ENCODE measurements around the gene LRCH1. TPM values are rescaled to one million over a fixed set of nuclear protein-coding genes. Genes with fewer than 3 reads are reported as not detected.

Gene LRCH1
- total and polyA plus RNA-seq, 10 of the 15 experiments (the other 5 are each of a cell fraction or from before 2014, with no cell fraction given): 5.3 to 48.9 (median 14.4) TPM

DNA sequence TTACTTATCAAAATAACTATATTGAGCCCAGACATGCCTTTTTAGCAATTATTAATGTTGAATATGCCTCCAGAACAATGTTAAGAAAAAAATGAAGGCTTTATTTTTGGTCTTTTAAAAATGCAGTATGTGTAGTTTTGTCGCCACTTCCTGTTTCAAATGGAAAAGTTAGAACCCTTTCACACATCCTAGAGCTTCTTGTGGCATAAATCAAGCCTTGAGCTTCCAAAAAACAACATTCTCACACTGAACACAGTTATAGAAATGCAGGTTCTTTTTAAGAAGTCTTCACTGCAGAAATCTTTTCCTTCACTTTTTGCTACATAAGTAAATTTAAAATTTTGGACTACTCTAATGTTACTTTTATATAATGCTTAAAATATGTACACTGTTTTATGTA, 135.3 kb downstream of the LRCH1 start (continued):
- TF ChIP-seq, protein P1, sequence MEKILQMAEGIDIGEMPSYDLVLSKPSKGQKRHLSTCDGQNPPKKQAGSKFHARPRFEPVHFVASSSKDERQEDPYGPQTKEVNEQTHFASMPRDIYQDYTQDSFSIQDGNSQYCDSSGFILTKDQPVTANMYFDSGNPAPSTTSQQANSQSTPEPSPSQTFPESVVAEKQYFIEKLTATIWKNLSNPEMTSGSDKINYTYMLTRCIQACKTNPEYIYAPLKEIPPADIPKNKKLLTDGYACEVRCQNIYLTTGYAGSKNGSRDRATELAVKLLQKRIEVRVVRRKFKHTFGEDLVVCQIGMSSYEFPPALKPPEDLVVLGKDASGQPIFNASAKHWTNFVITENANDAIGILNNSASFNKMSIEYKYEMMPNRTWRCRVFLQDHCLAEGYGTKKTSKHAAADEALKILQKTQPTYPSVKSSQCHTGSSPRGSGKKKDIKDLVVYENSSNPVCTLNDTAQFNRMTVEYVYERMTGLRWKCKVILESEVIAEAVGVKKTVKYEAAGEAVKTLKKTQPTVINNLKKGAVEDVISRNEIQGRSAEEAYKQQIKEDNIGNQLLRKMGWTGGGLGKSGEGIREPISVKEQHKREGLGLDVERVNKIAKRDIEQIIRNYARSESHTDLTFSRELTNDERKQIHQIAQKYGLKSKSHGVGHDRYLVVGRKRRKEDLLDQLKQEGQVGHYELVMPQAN (conservative IDR thresholded peaks at IDR 0.05): no peak
- TF ChIP-seq CHD2 (IDR thresholded peaks at IDR 0.05; ENCODE audit: borderline replicate concordance, low read depth, low read length): no peak
- no peak for TF ChIP-seq GABPA (IDR thresholded peaks at IDR 0.05; ENCODE audit: low read depth)
- TF ChIP-seq, protein P2, sequence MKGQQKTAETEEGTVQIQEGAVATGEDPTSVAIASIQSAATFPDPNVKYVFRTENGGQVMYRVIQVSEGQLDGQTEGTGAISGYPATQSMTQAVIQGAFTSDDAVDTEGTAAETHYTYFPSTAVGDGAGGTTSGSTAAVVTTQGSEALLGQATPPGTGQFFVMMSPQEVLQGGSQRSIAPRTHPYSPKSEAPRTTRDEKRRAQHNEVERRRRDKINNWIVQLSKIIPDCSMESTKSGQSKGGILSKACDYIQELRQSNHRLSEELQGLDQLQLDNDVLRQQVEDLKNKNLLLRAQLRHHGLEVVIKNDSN (IDR thresholded peaks at IDR 0.05; ENCODE audit: borderline replicate concordance, extremely low read length, insufficient read depth, low read depth, low read length): no peak
- no peak for TF ChIP-seq CEBPB (IDR thresholded peaks at IDR 0.05; ENCODE audit: borderline replicate concordance in 1 of 2, low read depth in 2 of 2, low read length in 2 of 2)

DNA sequence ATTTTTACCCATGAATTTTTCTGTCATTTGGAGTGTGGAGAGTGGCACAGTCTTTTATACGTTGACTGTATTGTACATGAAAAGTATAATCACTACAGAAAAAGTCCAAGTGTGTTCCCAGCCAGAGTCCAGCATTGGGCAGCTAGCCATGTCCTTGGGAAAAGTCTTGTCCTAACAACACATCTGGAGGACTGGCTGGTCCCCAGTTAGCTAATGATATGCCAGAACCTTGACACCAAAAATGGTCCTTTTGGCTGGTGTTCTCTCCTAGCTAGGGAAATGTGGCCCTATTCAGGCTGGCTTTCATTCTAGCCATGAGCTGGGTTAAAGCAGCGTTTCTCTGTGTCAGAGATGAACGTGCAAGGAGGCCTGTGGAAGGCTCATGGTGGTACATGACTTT, 145.0 kb downstream of the LRCH1 start:
- Histone ChIP-seq H3K9ac (ENCODE audit: control insufficient read depth, insufficient read depth, low read length) (no peak overlapping the region), H3K27ac (ENCODE audit: control insufficient read depth, insufficient read depth) (no peak overlapping the region), H3K4me3 (no peak overlapping the region), H3K79me2 (ENCODE audit: control insufficient read depth, insufficient read depth, low read length) (no peaks in the 10 kb centered on the region), H3K27me3 (replicated peaks in 1 of 2; ENCODE audit: control insufficient read depth in 2 of 2, insufficient read depth in 2 of 2, low read length in 1 of 2) (no peaks in the 10 kb centered on the region), H4K20me1 (ENCODE audit: control insufficient read depth, insufficient read depth) (no peaks in the 10 kb centered on the region), H3K36me3 (ENCODE audit: control insufficient read depth in 2 of 2, insufficient read depth in 2 of 2, low read length in 1 of 2) (peaks cover 11 to 43% of the 10 kb centered on the region in 2 experiments), H2AFZ (ENCODE audit: control insufficient read depth, low read depth, low read length) (no peak overlapping the region), H3K4me2 (ENCODE audit: control insufficient read depth, insufficient read depth) (no peak overlapping the region), H3K9me3 (replicated peaks; ENCODE audit: control insufficient read depth, insufficient read depth, low read length) (no peaks in the 10 kb centered on the region), H3K4me1 (ENCODE audit: control insufficient read depth, insufficient read depth, low read length) (no peaks in the 10 kb centered on the region)
- ChIA-PET POLR2A (interaction anchor here (1.4 kb wide), 1 partner anchor 150 kb away, joined by 3 read pairs; no protein-coding TSS in a partner anchor), CTCF (interaction anchor here (0.9 to 1.8 kb wide), 6 partner anchors 8 to 146 kb away, joined by 3 to 5 read pairs (median 4); no protein-coding TSS in a partner anchor), RAD21 (ENCODE audit: unreplicated experiment) (no interaction called here), SMC1A (ENCODE audit: uncharacterized antibody, unreplicated experiment) (interaction anchor here (1.5 to 3.0 kb wide), 3 partner anchors 8 to 76 kb away, joined by 3 to 10 read pairs (median 6); no protein-coding TSS in a partner anchor)
- in situ Hi-C loops (cut with MboI): no loop called here
- DNase-seq (ENCODE audit: low read depth, low spot score): no peak
- FAIRE-seq: no peak
- intact Hi-C loops (cut with micrococcal nuclease; ENCODE audit: unreplicated experiment): no loop called here
- no peak for ATAC-seq
- BruUV-seq (replicated peaks): no TSS peak
- WGBS (ENCODE audit: insufficient coverage, insufficient replicate concordance, low lambda C conversion rate, missing lambda C conversion rate): 100% methylated on average over 3 of the region's 3 CpGs
- no peak for TF ChIP-seq DPF2 (IDR thresholded peaks at IDR 0.05)
- no peak for TF ChIP-seq YBX1 (IDR thresholded peaks at IDR 0.05)
- TF ChIP-seq, protein P3, sequence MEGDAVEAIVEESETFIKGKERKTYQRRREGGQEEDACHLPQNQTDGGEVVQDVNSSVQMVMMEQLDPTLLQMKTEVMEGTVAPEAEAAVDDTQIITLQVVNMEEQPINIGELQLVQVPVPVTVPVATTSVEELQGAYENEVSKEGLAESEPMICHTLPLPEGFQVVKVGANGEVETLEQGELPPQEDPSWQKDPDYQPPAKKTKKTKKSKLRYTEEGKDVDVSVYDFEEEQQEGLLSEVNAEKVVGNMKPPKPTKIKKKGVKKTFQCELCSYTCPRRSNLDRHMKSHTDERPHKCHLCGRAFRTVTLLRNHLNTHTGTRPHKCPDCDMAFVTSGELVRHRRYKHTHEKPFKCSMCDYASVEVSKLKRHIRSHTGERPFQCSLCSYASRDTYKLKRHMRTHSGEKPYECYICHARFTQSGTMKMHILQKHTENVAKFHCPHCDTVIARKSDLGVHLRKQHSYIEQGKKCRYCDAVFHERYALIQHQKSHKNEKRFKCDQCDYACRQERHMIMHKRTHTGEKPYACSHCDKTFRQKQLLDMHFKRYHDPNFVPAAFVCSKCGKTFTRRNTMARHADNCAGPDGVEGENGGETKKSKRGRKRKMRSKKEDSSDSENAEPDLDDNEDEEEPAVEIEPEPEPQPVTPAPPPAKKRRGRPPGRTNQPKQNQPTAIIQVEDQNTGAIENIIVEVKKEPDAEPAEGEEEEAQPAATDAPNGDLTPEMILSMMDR (IDR thresholded peaks at IDR 0.05 in 2 of 3, conservative IDR thresholded peaks at IDR 0.05 in 1 of 3; ENCODE audit: control insufficient read depth in 2 of 3, extremely low read depth in 1 of 3, insufficient read depth in 1 of 3, low read depth in 3 of 3, low read length in 3 of 3): no peak
- TF ChIP-seq CBFB (IDR thresholded peaks at IDR 0.05; ENCODE audit: low read depth): no peak
- TF ChIP-seq, protein P4, sequence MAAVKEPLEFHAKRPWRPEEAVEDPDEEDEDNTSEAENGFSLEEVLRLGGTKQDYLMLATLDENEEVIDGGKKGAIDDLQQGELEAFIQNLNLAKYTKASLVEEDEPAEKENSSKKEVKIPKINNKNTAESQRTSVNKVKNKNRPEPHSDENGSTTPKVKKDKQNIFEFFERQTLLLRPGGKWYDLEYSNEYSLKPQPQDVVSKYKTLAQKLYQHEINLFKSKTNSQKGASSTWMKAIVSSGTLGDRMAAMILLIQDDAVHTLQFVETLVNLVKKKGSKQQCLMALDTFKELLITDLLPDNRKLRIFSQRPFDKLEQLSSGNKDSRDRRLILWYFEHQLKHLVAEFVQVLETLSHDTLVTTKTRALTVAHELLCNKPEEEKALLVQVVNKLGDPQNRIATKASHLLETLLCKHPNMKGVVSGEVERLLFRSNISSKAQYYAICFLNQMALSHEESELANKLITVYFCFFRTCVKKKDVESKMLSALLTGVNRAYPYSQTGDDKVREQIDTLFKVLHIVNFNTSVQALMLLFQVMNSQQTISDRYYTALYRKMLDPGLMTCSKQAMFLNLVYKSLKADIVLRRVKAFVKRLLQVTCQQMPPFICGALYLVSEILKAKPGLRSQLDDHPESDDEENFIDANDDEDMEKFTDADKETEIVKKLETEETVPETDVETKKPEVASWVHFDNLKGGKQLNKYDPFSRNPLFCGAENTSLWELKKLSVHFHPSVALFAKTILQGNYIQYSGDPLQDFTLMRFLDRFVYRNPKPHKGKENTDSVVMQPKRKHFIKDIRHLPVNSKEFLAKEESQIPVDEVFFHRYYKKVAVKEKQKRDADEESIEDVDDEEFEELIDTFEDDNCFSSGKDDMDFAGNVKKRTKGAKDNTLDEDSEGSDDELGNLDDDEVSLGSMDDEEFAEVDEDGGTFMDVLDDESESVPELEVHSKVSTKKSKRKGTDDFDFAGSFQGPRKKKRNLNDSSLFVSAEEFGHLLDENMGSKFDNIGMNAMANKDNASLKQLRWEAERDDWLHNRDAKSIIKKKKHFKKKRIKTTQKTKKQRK (IDR thresholded peaks at IDR 0.05; ENCODE audit: low read depth, low read length): no peak
- TF ChIP-seq EGR1 (IDR thresholded peaks at IDR 0.05; ENCODE audit: borderline replicate concordance in 1 of 2, low read depth in 2 of 2, low read length in 2 of 2): no peak
- TF ChIP-seq ESRRA (IDR thresholded peaks at IDR 0.05; ENCODE audit: low read length): no peak
- no peak for TF ChIP-seq RCOR1 (conservative IDR thresholded peaks at IDR 0.05; ENCODE audit: low read depth, low read length)
- TF ChIP-seq SMAD5 (IDR thresholded peaks at IDR 0.05; ENCODE audit: low read depth): no peak
- TF ChIP-seq NR2C1 (IDR thresholded peaks at IDR 0.05): no peak

All from GM12878 (cell line).